IPS DF 6.9 (cell line): Measurements from ENCODE around the gene LAMB4.

Experiments
- DNase-seq: peaks from one replicate; pipeline ENCODE4 v3.0.0-alpha.2; 2013; ENCODE audit warnings: low read depth, low spot score
- H3K27ac ChIP-seq: one replicate; pipeline ENCODE4 v1.5.1; 2013; ENCODE audit warnings: low read length, control low read depth
- H3K27me3 ChIP-seq: 2 replicates; pipeline ENCODE4 v1.6.1; 2013; ENCODE audit warnings: mild to moderate bottlenecking, low read length; ENCODE audit not compliant: control insufficient read depth, insufficient read depth
- H3K36me3 ChIP-seq: 2 replicates; pipeline ENCODE4 v1.6.1; 2013; ENCODE audit warnings: low read length; ENCODE audit not compliant: control insufficient read depth, insufficient read depth
- H3K4me1 ChIP-seq: 2 replicates; pipeline ENCODE4 v1.6.1; 2013; ENCODE audit warnings: low read length; ENCODE audit not compliant: control insufficient read depth, insufficient read depth
- H3K4me3 ChIP-seq: 2 replicates; pipeline ENCODE4 v1.5.1; 2013; ENCODE audit warnings: mild to moderate bottlenecking, low read length
- H3K9me3 ChIP-seq: 2 replicates; pipeline ENCODE4 v1.6.1; 2013; ENCODE audit warnings: low read length, inconsistent platforms; ENCODE audit not compliant: control insufficient read depth, insufficient read depth
- WGBS: extraction: QIAGEN DNeasy Blood & Tissue Kit; methylation state at CpG from one replicate; pipeline ENCODE4 v1.1.7; 2013; ENCODE audit warnings: mixed read lengths, missing lambda C conversion rate; ENCODE audit not compliant: insufficient read length, insufficient coverage; 5-methylcytosine and 5-hydroxymethylcytosine counted together

The LAMB4 gene

GRCh38 chr7:108063520-108063933, 66.6 kb downstream of the LAMB4 start:
- Histone ChIP-seq H3K27me3 (no peaks in the 10 kb centered on the region), H3K9me3 (no peaks in the 10 kb centered on the region), H3K4me3 (no peak overlapping the region), H3K27ac (no peak overlapping the region), H3K36me3 (no peaks in the 10 kb centered on the region), H3K4me1 (no peaks in the 10 kb centered on the region)
- WGBS = no CpG with 5 or more reads among the region's 5 CpGs
- DNase-seq = no peak

- Histone ChIP-seq H3K27me3 (no peaks in the 10 kb centered on the region), H3K36me3 (no peaks in the 10 kb centered on the region), H3K27ac (no peak overlapping the region), H3K9me3 (no peaks in the 10 kb centered on the region), H3K4me3 (no peak overlapping the region), H3K4me1 (no peaks in the 10 kb centered on the region)
- no peak for DNase-seq
- WGBS = no CpG with 5 or more reads among the region's 5 CpGs
Measured at GRCh38 chr7:108062250-108063014, 67.7 kb downstream of the LAMB4 start.

- no peaks in the 10 kb centered on the region for H3K27me3 ChIP-seq
- no peak overlapping the region for H3K27ac ChIP-seq
- H3K9me3 ChIP-seq = no peaks in the 10 kb centered on the region
- H3K36me3 ChIP-seq = no peaks in the 10 kb centered on the region
- DNase-seq = no peak
- no peaks in the 10 kb centered on the region for H3K4me1 ChIP-seq
- WGBS = no CpG with 5 or more reads among the region's 6 CpGs
- no peak overlapping the region for H3K4me3 ChIP-seq
Measured at GRCh38 chr7:108059526-108059925, 70.6 kb downstream of the LAMB4 start.

- WGBS = no CpG with 5 or more reads among the region's 4 CpGs
- Histone ChIP-seq H3K9me3 (no peaks in the 10 kb centered on the region), H3K4me3 (no peak overlapping the region), H3K27me3 (no peaks in the 10 kb centered on the region), H3K36me3 (no peaks in the 10 kb centered on the region), H3K4me1 (no peaks in the 10 kb centered on the region), H3K27ac (no peak overlapping the region)
- no peak for DNase-seq
Measured at GRCh38 chr7:108057951-108058481, 72.1 kb downstream of the LAMB4 start.

- Histone ChIP-seq H3K27ac (no peak overlapping the region), H3K27me3 (no peaks in the 10 kb centered on the region), H3K36me3 (no peaks in the 10 kb centered on the region), H3K4me1 (no peaks in the 10 kb centered on the region), H3K9me3 (no peaks in the 10 kb centered on the region), H3K4me3 (no peak overlapping the region)
- no peak for DNase-seq
- WGBS = no CpG with 5 or more reads among the region's 7 CpGs
Measured at GRCh38 chr7:108055611-108056021, 74.5 kb downstream of the LAMB4 start.

GRCh38 chr7:108054537-108054936, 75.6 kb downstream of the LAMB4 start:
- Histone ChIP-seq H3K9me3 (no peaks in the 10 kb centered on the region), H3K27me3 (no peaks in the 10 kb centered on the region), H3K27ac (no peak overlapping the region), H3K4me1 (no peaks in the 10 kb centered on the region), H3K4me3 (no peak overlapping the region), H3K36me3 (no peaks in the 10 kb centered on the region)
- no CpG with 5 or more reads among the region's 1 CpG for WGBS
- DNase-seq = no peak

- Histone ChIP-seq H3K36me3 (no peaks in the 10 kb centered on the region), H3K4me3 (no peak overlapping the region), H3K27me3 (no peaks in the 10 kb centered on the region), H3K27ac (no peak overlapping the region), H3K4me1 (no peaks in the 10 kb centered on the region), H3K9me3 (no peaks in the 10 kb centered on the region)
- DNase-seq = no peak
- WGBS = no CpG with 5 or more reads among the region's 4 CpGs
Measured at GRCh38 chr7:108053250-108053649, 76.9 kb downstream of the LAMB4 start.

- Histone ChIP-seq H3K4me3 (no peak overlapping the region), H3K4me1 (no peaks in the 10 kb centered on the region), H3K36me3 (no peaks in the 10 kb centered on the region), H3K27me3 (no peaks in the 10 kb centered on the region), H3K27ac (no peak overlapping the region), H3K9me3 (no peaks in the 10 kb centered on the region)
- no CpG with 5 or more reads among the region's 1 CpG for WGBS
- DNase-seq = no peak
Measured at GRCh38 chr7:108051454-108051853, 78.7 kb downstream of the LAMB4 start.

GRCh38 chr7:108049962-108050361, 80.2 kb downstream of the LAMB4 start:
- Histone ChIP-seq H3K4me3 (no peak overlapping the region), H3K9me3 (no peaks in the 10 kb centered on the region), H3K27me3 (no peaks in the 10 kb centered on the region), H3K4me1 (no peaks in the 10 kb centered on the region), H3K36me3 (no peaks in the 10 kb centered on the region), H3K27ac (no peak overlapping the region)
- no peak for DNase-seq
- no CpG with 5 or more reads among the region's 3 CpGs for WGBS

- Histone ChIP-seq H3K36me3 (no peaks in the 10 kb centered on the region), H3K27ac (no peak overlapping the region), H3K27me3 (no peaks in the 10 kb centered on the region), H3K9me3 (no peaks in the 10 kb centered on the region), H3K4me3 (no peak overlapping the region), H3K4me1 (no peaks in the 10 kb centered on the region)
- no peak for DNase-seq
- WGBS = no CpG with 5 or more reads among the region's 3 CpGs
Measured at GRCh38 chr7:108048422-108048821, 81.7 kb downstream of the LAMB4 start.
